SH-SY5Y (cell line): ENCODE data around the gene KMO.

Source experiments
- GATA2 ChIP-seq: IDR thresholded peaks from 2 replicates; pipeline ENCODE4 v1.6.1; 2011; ENCODE audit warnings: mild to moderate bottlenecking, low read depth, low read length
- GATA3 ChIP-seq: IDR thresholded peaks from 2 replicates; pipeline ENCODE4 v1.6.1; 2011; ENCODE audit warnings: low read depth, mild to moderate bottlenecking, low read length, moderate library complexity

- TF ChIP-seq GATA2 (no peak), GATA3 (no peak)
These were observed 66.1 kb downstream of the KMO start for GRCh38 chr1:241598249-241598648.
